ENCODE measurements around the gene OR4K17.
"Not testable (repeated sequence)": the region's sequence is repeated elsewhere in the genome, so short reads cannot be mapped to it uniquely, and the experiment has no call there.

OR4K17 gene, protein sequence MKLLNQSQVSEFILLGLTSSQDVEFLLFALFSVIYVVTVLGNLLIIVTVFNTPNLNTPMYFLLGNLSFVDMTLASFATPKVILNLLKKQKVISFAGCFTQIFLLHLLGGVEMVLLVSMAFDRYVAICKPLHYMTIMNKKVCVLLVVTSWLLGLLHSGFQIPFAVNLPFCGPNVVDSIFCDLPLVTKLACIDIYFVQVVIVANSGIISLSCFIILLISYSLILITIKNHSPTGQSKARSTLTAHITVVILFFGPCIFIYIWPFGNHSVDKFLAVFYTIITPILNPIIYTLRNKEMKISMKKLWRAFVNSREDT

DNA sequence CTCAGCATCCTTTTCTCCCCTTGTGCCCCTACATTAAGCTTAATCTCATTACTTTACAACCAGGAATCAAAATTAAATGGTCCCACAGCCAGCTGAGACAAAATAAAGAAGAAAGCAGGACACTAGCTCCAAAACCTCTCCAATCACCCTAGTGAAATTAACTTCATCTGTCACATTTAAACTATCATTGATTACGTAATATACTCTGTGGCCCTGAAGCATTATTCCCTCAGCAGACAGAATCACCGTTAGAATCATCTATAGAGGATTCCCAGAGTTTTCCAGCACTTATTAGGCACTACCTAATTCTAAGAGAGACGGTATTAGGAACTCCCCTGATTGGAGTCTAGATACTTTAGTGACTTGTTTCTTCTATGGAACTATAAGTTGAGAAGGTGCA, at the start of gene OR4K17:
Gene OR4K17, plus strand, starts transcription at position 302 of the 400 bp plus-strand sequence. CDS start 6,761 bp downstream, outside the sequence.
- no peak for DNase-seq (ENCODE audit: extremely low spot score, insufficient read length, low read depth)
- no peak for FAIRE-seq

DNA sequence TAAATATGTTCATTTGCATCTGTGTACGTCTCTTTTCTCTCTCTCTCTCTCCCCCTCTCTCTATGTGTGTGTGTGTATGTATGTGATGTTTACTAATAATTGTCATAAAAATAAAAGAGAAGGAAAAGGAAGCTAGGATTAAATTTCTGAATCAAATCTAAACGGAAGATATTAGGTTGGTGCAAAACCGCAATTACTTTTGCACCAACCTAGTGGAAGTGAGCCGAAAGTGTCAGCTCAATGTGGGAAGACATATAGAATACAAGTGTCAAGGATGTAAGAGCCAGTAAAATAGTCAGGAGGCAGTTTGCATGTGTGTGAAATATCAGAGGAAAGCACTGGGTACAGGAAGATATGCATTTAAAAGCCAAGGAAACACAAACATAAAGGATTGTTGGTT, 18.5 kb upstream of the OR4K17 start:
- no peak for FAIRE-seq
- no peak for DNase-seq (ENCODE audit: extremely low spot score, insufficient read length, low read depth)

DNA sequence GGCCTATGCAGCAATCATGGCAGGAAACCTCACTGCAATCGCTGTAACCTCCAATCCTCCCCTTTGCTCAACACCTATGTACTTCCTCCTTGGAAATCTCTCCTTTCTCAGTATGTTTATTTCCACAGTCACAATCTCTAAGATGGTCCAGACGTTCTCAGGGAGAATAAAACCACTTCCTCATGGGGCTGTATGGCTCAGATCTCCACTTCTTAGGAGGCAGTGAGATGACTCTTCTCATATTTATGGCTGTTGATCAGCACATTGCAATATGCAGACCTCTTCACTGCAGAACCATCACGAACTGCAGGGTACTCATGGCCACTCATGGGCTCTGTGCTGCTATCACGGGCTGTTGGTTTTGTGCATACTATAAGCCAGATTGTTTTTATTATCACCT, 17.1 kb upstream of the OR4K17 start:
- FAIRE-seq (no peak), DNase-seq (ENCODE audit: extremely low spot score, insufficient read length, low read depth) (no peak)

DNA sequence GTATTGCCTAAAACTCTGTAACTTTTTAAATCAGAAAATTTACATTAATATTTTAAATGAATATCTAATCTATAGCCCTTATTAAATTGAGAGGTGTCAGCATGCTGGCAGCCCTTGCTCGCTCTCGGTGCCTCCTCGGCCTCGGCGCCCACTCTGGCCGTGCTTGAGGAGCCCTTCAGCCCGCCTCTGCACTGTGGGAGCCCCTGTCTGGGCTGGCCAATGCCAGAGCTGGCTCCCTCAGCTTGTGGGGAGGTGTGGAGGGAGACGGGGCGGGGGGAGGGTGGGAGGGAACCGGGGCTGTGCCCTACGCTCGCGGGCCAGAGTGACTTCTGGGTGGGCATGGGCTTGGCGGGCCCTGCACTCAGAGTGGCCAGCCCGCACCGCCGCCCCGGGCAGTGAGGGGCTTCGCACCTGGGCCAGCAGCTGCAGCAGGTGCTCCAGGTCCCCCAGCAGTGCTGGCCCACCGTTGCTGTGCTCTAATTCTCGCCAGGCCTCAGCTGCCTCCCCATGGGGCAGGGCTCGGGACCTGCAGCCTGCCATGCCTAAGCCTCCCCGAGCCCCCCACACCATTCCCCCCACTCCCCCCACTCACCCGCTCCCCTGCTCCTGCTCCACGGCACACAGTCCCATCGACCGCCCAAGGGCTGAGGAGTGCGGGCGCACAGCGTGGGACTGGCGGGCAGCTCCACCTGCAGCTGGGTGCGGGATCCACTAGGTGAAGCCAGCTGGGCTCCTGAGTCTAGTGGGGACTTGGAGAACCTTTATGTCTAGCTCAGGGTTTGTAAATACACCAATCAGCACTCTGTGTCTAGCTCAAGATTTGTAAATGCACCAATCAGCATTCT, 11.4 kb upstream of the OR4K17 start:
- DNase-seq (ENCODE audit: extremely low spot score, insufficient read length, low read depth); FAIRE-seq: not testable (repeated sequence)

DNA sequence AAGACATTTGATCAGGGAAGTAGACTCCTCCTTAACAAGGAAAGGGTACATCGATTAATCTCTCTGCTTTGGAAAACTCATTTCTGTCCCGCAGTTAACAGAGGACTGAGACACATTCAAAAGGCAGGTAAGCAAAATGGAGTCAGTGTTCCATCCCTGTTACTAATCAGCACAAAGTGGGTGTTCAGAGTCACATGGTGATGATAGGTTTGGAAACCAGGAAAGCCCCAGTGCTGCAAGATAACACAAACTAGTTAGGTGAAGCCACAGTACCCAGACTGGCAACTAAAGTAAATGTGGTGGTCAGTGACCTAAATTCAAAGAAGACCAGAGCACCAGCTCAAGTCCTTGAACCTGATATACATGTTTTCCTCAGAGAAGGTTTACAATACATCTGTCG, 1.8 kb downstream of the OR4K17 start:
- FAIRE-seq (no peak), DNase-seq (ENCODE audit: extremely low spot score, insufficient read length, low read depth) (no peak)

DNA sequence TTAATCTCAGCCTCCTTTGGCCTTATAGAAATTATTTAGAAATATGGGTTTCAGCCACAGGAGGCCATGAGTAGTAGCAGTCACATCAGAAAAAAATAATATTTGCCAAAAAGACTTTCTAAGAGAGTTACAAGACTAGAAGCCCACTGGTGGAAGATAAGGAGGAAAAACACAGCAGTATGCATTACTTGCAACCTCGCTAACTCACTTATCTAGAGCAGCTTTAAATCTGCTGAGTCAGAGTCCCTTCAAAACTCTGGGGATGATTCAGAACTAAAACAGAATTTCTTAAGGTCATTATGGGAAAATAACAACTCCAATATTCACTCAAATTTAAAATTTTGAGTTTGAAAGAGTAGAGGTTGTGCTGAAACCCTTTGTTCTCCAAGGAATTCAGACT, 6.2 kb downstream of the OR4K17 start:
- DNase-seq (ENCODE audit: extremely low spot score, insufficient read length, low read depth) (no peak), FAIRE-seq (no peak)

DNA sequence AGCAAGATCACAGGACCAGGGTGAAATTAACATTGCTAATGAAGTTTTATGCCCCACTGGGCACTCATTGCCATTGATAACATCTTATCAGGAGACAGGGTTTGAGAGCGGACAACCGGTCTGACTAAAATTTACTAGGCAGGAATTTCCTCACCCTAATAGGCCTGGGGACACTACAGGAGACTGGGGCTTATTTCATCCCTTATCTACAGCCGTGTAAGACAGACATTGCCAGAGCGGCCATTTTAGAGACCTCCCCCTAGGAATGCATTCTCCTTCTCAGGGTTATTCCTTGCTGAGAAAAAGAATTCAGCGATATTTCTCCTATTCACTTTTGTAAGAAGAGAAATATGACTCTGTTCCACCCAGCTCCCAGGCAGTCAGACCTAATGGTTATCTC, 8.3 kb downstream of the OR4K17 start:
- FAIRE-seq = no peak
- no peak for DNase-seq (ENCODE audit: extremely low spot score, insufficient read length, low read depth)

DNA sequence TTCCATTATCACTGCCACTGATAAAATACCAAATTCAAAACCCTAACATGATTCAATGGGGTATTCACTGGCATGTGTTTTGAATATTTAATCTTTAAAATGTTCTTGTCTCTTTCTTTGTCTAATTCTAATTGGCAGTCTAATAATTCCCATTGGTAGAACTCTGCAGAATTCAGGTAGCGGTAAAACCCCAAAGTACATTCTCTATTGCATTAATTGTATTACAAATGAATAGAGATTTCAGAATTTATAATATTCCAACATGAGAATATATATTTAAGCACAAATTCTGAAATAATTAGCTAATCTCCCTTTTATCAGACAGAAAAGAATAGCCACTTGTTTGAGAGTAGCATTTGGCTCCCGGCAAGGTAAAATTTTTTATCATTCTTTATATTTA, 28.0 kb downstream of the OR4K17 start, which contains the start of gene OR4N5:
Gene OR4N5, plus strand, starts transcription at position 301 of the 400 bp plus-strand sequence. CDS start 4,916 bp downstream, outside the sequence.
- DNase-seq (ENCODE audit: extremely low spot score, insufficient read length, low read depth) (no peak), FAIRE-seq (no peak)

DNA sequence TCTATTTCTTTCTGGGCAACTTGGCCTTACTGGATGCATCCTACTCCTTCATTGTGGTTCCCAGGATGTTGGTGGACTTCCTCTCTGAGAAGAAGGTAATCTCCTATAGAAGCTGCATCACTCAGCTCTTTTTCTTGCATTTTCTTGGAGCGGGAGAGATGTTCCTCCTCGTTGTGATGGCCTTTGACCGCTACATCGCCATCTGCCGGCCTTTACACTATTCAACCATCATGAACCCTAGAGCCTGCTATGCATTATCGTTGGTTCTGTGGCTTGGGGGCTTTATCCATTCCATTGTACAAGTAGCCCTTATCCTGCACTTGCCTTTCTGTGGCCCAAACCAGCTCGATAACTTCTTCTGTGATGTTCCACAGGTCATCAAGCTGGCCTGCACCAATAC, 33.4 kb downstream of the OR4K17 start:
- DNase-seq (ENCODE audit: extremely low spot score, insufficient read length, low read depth) (no peak), FAIRE-seq (no peak)

DNA sequence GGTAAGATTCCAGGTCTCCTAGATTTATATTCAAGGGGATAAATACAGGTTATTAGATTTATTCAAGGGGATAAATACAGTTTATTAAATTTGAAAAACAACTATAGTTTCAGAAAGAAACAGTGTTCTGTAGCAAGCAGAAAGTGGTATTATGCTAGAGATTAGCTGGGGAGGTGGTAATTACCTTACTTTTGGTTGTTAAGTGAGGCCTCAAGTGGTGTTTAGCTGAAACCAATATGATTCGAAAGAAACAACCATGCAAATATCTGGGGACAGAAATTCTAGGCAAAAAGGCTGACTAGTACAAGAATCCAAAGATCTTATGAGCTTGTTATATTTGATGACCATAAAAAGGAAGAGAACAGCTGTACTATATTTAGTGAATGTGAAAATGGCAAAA, 34.3 kb downstream of the OR4K17 start:
- DNase-seq (ENCODE audit: extremely low spot score, insufficient read length, low read depth) (no peak), FAIRE-seq (no peak)

DNA sequence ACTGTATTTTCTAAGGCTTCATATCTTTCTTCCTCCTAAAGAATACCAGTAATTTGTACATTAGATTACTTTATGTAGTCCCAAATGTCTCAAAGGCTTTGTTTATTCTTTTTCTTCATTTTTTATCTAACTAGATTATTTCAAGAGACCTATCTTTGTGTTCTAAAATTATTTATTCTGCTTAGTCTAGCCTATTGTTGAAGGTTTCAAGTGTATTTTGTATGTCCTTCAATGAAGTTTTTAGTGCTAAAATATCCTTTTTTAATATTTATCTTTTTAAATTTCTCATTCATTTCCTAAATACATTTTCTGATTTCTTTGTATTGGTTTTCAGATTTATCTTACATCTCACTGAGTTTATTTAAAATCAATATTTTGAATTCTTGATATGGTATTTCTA, 53.9 kb downstream of the OR4K17 start:
- DNase-seq (ENCODE audit: extremely low spot score, insufficient read length, low read depth) (no peak), FAIRE-seq (no peak)

DNA sequence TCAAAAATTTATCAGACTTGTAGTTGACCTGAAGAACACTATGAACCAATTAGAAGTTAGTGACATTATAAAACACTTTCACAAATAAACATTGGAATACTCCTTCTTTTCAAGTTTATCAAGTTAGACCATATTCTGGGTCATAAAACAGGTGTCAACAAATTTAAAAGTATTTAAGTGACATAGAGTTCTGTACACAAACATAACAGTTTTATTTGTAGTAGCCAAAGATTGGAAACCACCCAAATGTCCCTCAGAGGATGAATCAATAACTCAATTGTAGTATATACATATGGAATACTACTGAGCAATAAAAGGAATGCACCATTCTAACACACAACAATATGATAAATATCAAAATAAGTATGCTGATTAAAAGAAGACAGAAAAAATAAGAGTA, 56.6 kb downstream of the OR4K17 start:
- FAIRE-seq = no peak
- DNase-seq (ENCODE audit: extremely low spot score, insufficient read length, low read depth) = no peak

DNA sequence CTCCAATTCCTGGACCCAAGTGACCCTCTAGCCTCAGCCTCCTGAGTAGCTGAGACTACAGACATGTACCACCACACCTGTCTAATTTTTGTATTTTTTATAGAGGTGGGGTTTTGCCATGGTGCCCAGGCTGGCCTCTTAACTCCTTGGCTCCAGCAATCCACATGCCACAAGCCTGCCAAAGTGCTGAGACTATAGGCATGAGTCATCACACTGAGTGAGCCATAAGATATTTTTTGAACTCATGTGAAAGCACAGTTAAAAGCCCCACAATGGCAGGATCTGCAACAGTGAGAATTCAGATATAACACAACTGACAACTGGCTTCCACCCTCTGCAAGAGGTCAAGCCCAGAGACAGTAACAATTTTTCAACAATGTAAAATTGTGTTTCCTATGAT, 59.3 kb downstream of the OR4K17 start:
- not testable (repeated sequence) for FAIRE-seq; DNase-seq (ENCODE audit: extremely low spot score, insufficient read length, low read depth)

Measured in GM18507 (cell line).